Progenitor cell of endocrine pancreas (in vitro differentiated cells): ENCODE data around the gene IRAK1BP1. TPM values are rescaled to one million over a fixed set of nuclear protein-coding genes. Genes with fewer than 3 reads are reported as not detected.
"Not testable (repeated sequence)": the region's sequence is repeated elsewhere in the genome, so short reads cannot be mapped to it uniquely, and the experiment has no call there.

Experiments used
- DNase-seq: peaks from one replicate; pipeline ENCODE4 v3.0.0; 2021; ENCODE audit warnings: low spot score; ENCODE audit not compliant: unreplicated experiment
- H3K27ac Mint-ChIP-seq: 2 replicates; pipeline ENCODE4 v1.8.0; 2021; ENCODE audit warnings: mild to moderate bottlenecking, moderate library complexity, mixed read lengths
- H3K27me3 Mint-ChIP-seq: 2 replicates; pipeline ENCODE4 v1.8.0; 2021; ENCODE audit warnings: mixed read lengths
- H3K36me3 Mint-ChIP-seq: 2 replicates; pipeline ENCODE4 v1.8.0; 2022; ENCODE audit warnings: mixed read lengths; ENCODE audit not compliant: insufficient read depth
- H3K4me1 Mint-ChIP-seq: 2 replicates; pipeline ENCODE4 v1.8.0; 2021; ENCODE audit warnings: low read depth, mixed read lengths
- H3K4me3 Mint-ChIP-seq: 2 replicates; pipeline ENCODE4 v1.8.0; 2021; ENCODE audit warnings: low read depth, mild to moderate bottlenecking, moderate library complexity, mixed read lengths
- H3K9me3 Mint-ChIP-seq: 2 replicates; pipeline ENCODE4 v1.8.0; 2021; ENCODE audit warnings: low read depth, mixed read lengths
- CTCF ChIP-seq: fragments of 200-600 bp; sonication (generic); IDR thresholded peaks from one replicate; pipeline ENCODE4 v1.5.0; 2021; ENCODE audit warnings: antibody characterized with exemption, mild to moderate bottlenecking; ENCODE audit not compliant: unreplicated experiment
- total RNA-seq: library from RNA; stranded (reverse); gene quantifications from 2 replicates; pipeline ENCODE4 v1.2.1, GENCODE V29; 2021

The IRAK1BP1 gene
- total RNA-seq, 1 donor from 2014 or later = 10.6 TPM

DNA sequence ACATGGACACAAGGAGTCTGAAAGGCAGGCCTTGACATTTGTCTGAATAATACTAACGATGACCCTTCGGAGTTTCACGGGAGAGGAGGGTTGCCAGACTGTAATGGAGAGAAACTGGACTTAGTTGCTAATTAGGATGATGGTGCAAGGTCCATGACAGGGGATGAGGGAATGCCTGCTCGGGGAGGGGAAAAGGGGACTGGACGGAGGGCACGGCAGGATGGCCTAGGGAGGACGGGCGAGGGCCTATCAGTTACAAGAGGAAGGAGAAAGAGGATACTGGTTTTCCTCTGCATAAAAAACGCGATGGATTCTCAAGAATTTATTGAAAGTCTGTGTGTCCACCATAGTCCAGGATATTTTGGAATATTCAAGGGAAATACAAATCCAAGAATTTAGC is 42.7 kb downstream of the IRAK1BP1 start:
- H3K27ac Mint-ChIP-seq = peak overlapping the region; percentile 38
- peaks cover 17% of the 10 kb centered on the region for H3K36me3 Mint-ChIP-seq
- TF ChIP-seq CTCF = no peak
- peaks cover 28% of the 10 kb centered on the region for H3K27me3 Mint-ChIP-seq
- DNase-seq = no peak
- peak overlapping the region; percentile 68 for H3K4me3 Mint-ChIP-seq
- no peaks in the 10 kb centered on the region for H3K9me3 Mint-ChIP-seq
- H3K4me1 Mint-ChIP-seq = peaks cover 5% of the 10 kb centered on the region

DNA sequence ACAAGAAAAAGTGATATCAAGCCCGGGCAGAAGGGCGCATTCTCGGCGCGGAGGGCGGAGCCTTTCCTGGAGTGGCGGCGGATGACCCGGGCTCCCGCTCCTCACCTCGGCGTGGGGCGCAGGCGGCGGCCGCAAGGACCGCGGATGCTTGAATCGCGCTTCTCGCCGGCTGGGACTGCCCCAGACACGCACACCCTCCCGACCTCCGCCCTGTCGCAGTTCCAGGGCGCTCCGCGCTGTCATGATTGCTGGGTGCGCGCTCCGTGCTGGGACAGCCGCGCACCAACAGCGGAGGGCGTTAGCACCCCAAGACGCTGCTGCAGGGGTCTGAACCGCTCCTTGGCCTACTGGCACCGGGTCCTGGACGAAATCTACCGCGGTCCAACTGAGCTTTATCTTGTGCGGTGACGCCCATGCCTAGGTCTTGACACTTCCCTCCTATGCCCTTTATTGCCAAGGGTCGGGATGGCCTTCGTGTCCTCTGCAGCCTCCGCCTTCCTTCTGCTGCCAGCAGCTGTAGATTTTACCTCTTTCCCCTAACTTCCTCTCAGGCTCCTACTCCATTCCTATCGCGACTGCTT is 43.3 kb downstream of the IRAK1BP1 start:
- Mint-ChIP-seq H3K27me3 (peaks cover 28% of the 10 kb centered on the region), H3K4me1 (peaks cover 5% of the 10 kb centered on the region), H3K9me3 (peaks cover 2% of the 10 kb centered on the region), H3K27ac (no peak overlapping the region), H3K36me3 (peaks cover 14% of the 10 kb centered on the region), H3K4me3 (peak overlapping the region; percentile 68)
- TF ChIP-seq CTCF = no peak
- DNase-seq = peak; percentile 15

GRCh38 chr6:78911218-78911940 is 44.0 kb downstream of the IRAK1BP1 start:
- H3K4me3 Mint-ChIP-seq = peak overlapping the region; percentile 68
- DNase-seq = no peak
- peaks cover 28% of the 10 kb centered on the region for H3K27me3 Mint-ChIP-seq
- H3K4me1 Mint-ChIP-seq = peaks cover 5% of the 10 kb centered on the region
- peaks cover 13% of the 10 kb centered on the region for H3K36me3 Mint-ChIP-seq
- peaks cover 6% of the 10 kb centered on the region for H3K9me3 Mint-ChIP-seq
- TF ChIP-seq CTCF = no peak
- no peak overlapping the region for H3K27ac Mint-ChIP-seq

DNA sequence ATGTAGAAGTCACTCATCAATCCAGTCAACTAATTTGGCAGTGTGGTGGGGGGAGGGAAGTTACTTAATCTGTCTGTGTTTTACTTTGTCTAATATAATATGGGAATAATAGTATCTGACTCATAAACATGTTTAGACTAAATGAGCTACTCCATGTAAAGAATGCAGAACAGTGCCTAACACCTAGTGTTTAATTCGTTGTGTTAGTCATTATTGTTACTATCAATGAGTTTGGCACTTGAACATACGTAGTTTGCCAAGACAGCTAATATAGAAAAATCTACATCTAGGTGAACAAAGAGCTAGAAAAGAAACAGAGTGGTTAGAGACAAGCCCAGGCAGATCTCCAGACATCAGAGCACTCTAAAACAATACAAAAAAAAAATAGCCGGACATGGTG is 49.1 kb downstream of the IRAK1BP1 start:
- no peak for DNase-seq
- TF ChIP-seq CTCF = no peak
- Mint-ChIP-seq H3K9me3 (peaks cover 39% of the 10 kb centered on the region), H3K4me3 (no peak overlapping the region), H3K4me1 (no peaks in the 10 kb centered on the region), H3K27me3 (peaks cover 9% of the 10 kb centered on the region), H3K27ac (no peak overlapping the region), H3K36me3 (peaks cover 13% of the 10 kb centered on the region)

DNA sequence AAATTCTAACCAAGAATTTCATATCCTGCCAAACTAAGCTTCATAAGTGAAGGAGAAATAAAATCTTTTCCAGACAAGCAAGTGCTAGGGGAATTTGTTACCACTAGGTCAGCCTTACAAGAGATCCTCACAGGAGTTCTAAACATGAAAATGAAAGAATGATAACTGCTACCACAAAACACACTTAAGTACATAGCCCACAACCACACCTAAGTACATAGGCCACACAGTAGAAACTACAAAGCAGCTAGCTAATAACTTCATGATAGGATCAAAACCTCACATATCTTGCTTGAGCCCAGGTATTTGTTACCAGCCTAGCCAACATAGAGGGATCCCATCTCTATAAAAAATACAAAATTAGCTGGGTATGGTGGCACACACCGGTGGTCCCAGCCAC is 50.4 kb downstream of the IRAK1BP1 start:
- Mint-ChIP-seq H3K9me3 (peaks cover 48% of the 10 kb centered on the region), H3K27me3 (no peaks in the 10 kb centered on the region), H3K36me3 (peaks cover 14% of the 10 kb centered on the region), H3K27ac (no peak overlapping the region), H3K4me3 (no peak overlapping the region), H3K4me1 (no peaks in the 10 kb centered on the region)
- no peak for TF ChIP-seq CTCF
- no peak for DNase-seq

GRCh38 chr6:78921168-78921567 is 53.8 kb downstream of the IRAK1BP1 start:
- Mint-ChIP-seq H3K9me3 (peaks cover 69% of the 10 kb centered on the region), H3K36me3 (peaks cover 19% of the 10 kb centered on the region)
- DNase-seq, H3K27me3 Mint-ChIP-seq, H3K4me1 Mint-ChIP-seq, H3K4me3 Mint-ChIP-seq, H3K27ac Mint-ChIP-seq: not testable (repeated sequence)
